ENCODE measurements around the gene RNF224. TPM values are rescaled to one million over a fixed set of nuclear protein-coding genes. Genes with fewer than 3 reads are reported as not detected.

RNF224 gene
- polyA plus RNA-seq, 1 of the 3 experiments (the other 2 are of a cell fraction), result 0.03 TPM

DNA sequence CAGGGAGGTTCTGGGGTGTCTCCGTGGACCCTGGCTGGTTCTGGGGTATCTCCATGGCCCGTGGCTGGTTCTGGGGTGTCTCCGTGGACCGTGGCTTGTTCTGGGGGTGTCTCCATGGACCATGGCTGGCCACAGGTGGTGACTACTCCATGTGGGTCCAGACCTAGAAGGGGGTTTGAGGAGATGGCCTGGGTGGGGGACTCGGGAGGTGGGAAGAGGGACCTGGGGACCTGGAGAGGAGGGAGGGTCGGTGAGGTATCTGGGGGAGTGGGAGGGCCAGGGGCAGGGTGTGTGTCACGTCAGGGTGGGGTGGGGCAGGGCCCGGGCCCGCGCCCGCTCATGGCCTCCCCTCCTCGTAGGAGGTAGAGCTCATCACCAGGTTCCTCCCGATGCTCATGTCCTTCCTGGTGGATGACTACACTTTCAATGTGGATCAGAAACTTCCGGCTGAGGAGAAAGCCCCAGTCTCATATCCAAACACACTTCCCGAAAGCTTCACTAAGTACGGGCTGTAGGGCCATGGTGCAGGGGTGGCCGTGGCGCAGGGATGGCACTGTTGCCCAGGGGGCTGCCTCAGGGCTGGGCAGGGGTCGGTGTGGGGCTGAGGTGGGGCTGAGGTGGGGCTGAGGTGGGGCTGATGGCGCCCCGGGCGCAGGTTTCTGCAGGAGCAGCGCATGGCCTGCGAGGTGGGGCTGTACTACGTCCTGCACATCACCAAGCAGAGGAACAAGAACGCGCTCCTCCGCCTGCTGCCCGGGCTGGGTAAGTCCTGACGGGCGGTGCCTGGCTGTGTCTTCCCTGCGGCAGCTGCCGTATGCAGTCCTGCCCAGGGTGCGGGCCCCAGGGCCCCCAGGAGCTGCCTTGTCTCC is 39.5 kb downstream of the RNF224 start (continued):
- no peak for TF ChIP-seq NFIC (IDR thresholded peaks at IDR 0.05; ENCODE audit: borderline replicate concordance)

DNA sequence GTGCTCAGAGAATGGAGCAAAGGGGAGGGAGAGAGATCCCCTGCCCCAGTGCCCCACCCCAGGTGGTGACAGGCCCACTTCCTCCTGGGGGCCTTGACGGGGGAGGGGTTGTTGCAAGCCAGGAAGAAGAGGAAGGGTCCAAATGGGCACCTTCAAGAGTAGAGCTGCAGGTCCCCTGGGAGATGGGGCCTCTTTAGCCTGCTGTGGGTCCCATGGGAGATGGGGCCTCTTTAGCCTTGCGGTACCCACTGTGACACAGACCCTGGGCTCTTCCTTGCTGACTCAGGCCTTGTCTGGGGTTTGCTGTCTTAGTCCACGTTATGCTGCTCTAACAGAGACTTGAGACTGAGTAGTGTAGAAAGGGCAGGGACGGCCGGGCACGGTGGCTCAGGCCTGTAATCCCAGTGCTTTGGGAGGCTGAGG is 40.6 kb downstream of the RNF224 start:
- Histone ChIP-seq H3K4me2 (no peak overlapping the region), H3K4me1 (ENCODE audit: control insufficient read depth in 1 of 2, insufficient read depth in 2 of 2, low read depth in 1 of 2, low read length in 1 of 2) (no peaks in the 10 kb centered on the region), H3K27me3 (ENCODE audit: insufficient read depth) (no peaks in the 10 kb centered on the region), H3K36me3 (replicated peaks in 1 of 2; ENCODE audit: control insufficient read depth in 1 of 2, insufficient read depth in 2 of 2, low read length in 1 of 2) (peaks cover 19 to 48% of the 10 kb centered on the region in 2 experiments), H3K9me3 (no peaks in the 10 kb centered on the region), H3K9me2 (no peaks in the 10 kb centered on the region), H3K4me3 (ENCODE audit: low read depth in 2 of 2, low read length in 1 of 2) (no peak overlapping the region), H3F3A (replicated peaks; ENCODE audit: insufficient read depth) (no peaks in the 10 kb centered on the region), H2AFZ (ENCODE audit: low read depth) (no peak overlapping the region), H3K9ac (no peak overlapping the region), H3K27ac (ENCODE audit: low read depth in 2 of 2, low read length in 1 of 2) (no peak overlapping the region), H3K79me2 (ENCODE audit: insufficient read depth) (no peaks in the 10 kb centered on the region), H4K20me1 (ENCODE audit: insufficient read depth) (no peaks in the 10 kb centered on the region)
- ChIA-PET CTCF (interaction anchor here (1.0 to 1.5 kb wide), 3 partner anchors 12 to 31 kb away, joined by 3 to 7 read pairs (median 6); no protein-coding TSS in a partner anchor), POLR2A (interaction anchor here (1.1 kb wide), 1 partner anchor 27 kb away, joined by 3 read pairs; no protein-coding TSS in a partner anchor)
- 96% methylated on average over 6 of the region's 6 CpGs for WGBS (ENCODE audit: low lambda C conversion rate)
- TF ChIP-seq EZH2phosphoT487 (IDR thresholded peaks at IDR 0.05; ENCODE audit: borderline replicate concordance, low read depth) (no peak), GABPA (IDR thresholded peaks at IDR 0.05; ENCODE audit: low read depth) (no peak)
- TF ChIP-seq, protein P1, sequence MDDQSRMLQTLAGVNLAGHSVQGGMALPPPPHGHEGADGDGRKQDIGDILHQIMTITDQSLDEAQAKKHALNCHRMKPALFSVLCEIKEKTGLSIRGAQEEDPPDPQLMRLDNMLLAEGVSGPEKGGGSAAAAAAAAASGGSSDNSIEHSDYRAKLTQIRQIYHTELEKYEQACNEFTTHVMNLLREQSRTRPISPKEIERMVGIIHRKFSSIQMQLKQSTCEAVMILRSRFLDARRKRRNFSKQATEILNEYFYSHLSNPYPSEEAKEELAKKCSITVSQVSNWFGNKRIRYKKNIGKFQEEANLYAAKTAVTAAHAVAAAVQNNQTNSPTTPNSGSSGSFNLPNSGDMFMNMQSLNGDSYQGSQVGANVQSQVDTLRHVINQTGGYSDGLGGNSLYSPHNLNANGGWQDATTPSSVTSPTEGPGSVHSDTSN (IDR thresholded peaks at IDR 0.05), result no peak
- DNase-seq, result no peak

DNA sequence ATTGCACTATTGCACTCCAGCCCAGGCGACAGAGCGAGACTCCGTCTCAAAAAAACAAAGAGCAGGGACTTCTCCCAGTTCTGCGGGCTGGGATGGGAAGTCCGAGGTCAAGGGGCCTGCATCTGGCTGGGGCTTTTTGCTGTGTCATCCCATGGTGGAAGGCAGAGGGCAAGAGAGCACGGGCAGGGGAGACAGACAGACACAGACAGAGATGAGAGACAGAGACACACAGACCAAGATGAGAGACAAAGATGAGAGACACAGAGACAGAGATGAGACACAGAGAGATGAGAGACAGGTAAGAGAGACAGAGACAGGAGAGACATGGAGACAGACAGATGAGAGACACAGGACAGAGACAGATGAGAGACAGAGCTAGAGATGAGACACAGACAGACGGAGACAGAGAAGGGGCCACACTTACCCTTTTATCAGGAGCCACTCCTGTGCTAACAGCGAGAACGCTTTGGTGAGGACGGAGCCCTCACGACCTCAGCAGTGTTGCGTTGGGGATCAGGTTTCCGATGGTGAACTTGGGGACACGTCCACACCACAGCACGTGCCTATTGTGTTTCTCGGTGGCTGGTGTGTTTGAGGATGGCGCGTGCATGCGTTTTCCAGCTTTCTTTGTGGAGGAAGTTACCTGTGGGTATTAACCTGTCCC is 41.4 kb downstream of the RNF224 start:
- Histone ChIP-seq H3K9me3 (no peaks in the 10 kb centered on the region), H3K79me2 (ENCODE audit: insufficient read depth) (no peaks in the 10 kb centered on the region), H3K4me2 (no peak overlapping the region), H2AFZ (ENCODE audit: low read depth) (no peak overlapping the region), H3K4me1 (ENCODE audit: control insufficient read depth in 1 of 2, insufficient read depth in 2 of 2, low read depth in 1 of 2, low read length in 1 of 2) (no peaks in the 10 kb centered on the region; a peak in 1 of 4 replicates), H3K27ac (ENCODE audit: low read depth in 2 of 2, low read length in 1 of 2) (no peak overlapping the region), H3F3A (replicated peaks; ENCODE audit: insufficient read depth) (peaks cover 3% of the 10 kb centered on the region), H3K9ac (no peak overlapping the region), H4K20me1 (ENCODE audit: insufficient read depth) (0 out of 2 replicates have a peak, but pooled peaks cover 3% of the 10 kb centered on the region), H3K27me3 (ENCODE audit: insufficient read depth) (no peaks in the 10 kb centered on the region), H3K4me3 (ENCODE audit: low read depth in 2 of 2, low read length in 1 of 2) (no peak overlapping the region), H3K36me3 (replicated peaks in 1 of 2; ENCODE audit: control insufficient read depth in 1 of 2, insufficient read depth in 2 of 2, low read length in 1 of 2) (peaks cover 19 to 50% of the 10 kb centered on the region in 2 experiments), H3K9me2 (no peaks in the 10 kb centered on the region)
- CTCF ChIA-PET, result interaction anchor here (0.6 to 1.7 kb wide), 3 partner anchors 11 to 130 kb away, joined by 3 to 6 read pairs (median 6); no protein-coding TSS in a partner anchor
- TF ChIP-seq MEF2A (IDR thresholded peaks at IDR 0.05; ENCODE audit: borderline replicate concordance, low read depth) (no peak), GATA2 (CRISPR knock-in tag; IDR thresholded peaks at IDR 0.05) (no peak), TCF12 (IDR thresholded peaks at IDR 0.05) (no peak), POLR2AphosphoS5 (IDR thresholded peaks at IDR 0.05; ENCODE audit: low read depth, low read length) (no peak), JUND (IDR thresholded peaks at IDR 0.05) (no peak), TAF1 (IDR thresholded peaks at IDR 0.05; ENCODE audit: borderline replicate concordance, low read depth, low read length) (no peak), EP300 (IDR thresholded peaks at IDR 0.05; ENCODE audit: borderline replicate concordance in 1 of 2, low read depth in 1 of 2, low read length in 1 of 2) (no peak), YY1 (IDR thresholded peaks at IDR 0.05; ENCODE audit: low read depth) (no peak), SMC3 (IDR thresholded peaks at IDR 0.05; ENCODE audit: low read depth, low read length) (no peak)
- TF ChIP-seq, protein P2, sequence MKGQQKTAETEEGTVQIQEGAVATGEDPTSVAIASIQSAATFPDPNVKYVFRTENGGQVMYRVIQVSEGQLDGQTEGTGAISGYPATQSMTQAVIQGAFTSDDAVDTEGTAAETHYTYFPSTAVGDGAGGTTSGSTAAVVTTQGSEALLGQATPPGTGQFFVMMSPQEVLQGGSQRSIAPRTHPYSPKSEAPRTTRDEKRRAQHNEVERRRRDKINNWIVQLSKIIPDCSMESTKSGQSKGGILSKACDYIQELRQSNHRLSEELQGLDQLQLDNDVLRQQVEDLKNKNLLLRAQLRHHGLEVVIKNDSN (IDR thresholded peaks at IDR 0.05; ENCODE audit: borderline replicate concordance, low read depth), result no peak
- TF ChIP-seq, protein P3, sequence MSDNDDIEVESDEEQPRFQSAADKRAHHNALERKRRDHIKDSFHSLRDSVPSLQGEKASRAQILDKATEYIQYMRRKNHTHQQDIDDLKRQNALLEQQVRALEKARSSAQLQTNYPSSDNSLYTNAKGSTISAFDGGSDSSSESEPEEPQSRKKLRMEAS (IDR thresholded peaks at IDR 0.05; ENCODE audit: low read depth), result no peak
- TF ChIP-seq, protein P4, sequence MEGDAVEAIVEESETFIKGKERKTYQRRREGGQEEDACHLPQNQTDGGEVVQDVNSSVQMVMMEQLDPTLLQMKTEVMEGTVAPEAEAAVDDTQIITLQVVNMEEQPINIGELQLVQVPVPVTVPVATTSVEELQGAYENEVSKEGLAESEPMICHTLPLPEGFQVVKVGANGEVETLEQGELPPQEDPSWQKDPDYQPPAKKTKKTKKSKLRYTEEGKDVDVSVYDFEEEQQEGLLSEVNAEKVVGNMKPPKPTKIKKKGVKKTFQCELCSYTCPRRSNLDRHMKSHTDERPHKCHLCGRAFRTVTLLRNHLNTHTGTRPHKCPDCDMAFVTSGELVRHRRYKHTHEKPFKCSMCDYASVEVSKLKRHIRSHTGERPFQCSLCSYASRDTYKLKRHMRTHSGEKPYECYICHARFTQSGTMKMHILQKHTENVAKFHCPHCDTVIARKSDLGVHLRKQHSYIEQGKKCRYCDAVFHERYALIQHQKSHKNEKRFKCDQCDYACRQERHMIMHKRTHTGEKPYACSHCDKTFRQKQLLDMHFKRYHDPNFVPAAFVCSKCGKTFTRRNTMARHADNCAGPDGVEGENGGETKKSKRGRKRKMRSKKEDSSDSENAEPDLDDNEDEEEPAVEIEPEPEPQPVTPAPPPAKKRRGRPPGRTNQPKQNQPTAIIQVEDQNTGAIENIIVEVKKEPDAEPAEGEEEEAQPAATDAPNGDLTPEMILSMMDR (IDR thresholded peaks at IDR 0.05), result no peak
- TF ChIP-seq, protein P5, sequence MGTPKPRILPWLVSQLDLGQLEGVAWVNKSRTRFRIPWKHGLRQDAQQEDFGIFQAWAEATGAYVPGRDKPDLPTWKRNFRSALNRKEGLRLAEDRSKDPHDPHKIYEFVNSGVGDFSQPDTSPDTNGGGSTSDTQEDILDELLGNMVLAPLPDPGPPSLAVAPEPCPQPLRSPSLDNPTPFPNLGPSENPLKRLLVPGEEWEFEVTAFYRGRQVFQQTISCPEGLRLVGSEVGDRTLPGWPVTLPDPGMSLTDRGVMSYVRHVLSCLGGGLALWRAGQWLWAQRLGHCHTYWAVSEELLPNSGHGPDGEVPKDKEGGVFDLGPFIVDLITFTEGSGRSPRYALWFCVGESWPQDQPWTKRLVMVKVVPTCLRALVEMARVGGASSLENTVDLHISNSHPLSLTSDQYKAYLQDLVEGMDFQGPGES (IDR thresholded peaks at IDR 0.05; ENCODE audit: low read depth, low read length), result no peak
- TF ChIP-seq, protein P6, sequence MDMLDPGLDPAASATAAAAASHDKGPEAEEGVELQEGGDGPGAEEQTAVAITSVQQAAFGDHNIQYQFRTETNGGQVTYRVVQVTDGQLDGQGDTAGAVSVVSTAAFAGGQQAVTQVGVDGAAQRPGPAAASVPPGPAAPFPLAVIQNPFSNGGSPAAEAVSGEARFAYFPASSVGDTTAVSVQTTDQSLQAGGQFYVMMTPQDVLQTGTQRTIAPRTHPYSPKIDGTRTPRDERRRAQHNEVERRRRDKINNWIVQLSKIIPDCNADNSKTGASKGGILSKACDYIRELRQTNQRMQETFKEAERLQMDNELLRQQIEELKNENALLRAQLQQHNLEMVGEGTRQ (IDR thresholded peaks at IDR 0.05; ENCODE audit: borderline replicate concordance, low read depth, low read length), result no peak
- no peak for DNase-seq
- WGBS (ENCODE audit: low lambda C conversion rate), result 90% methylated on average over 19 of the region's 19 CpGs
- POLR2A ChIA-PET, result no interaction called here

All from SK-N-SH (cell line).